Subcutaneous abdominal adipose tissue (tissue), 5 donors: ENCODE data around the gene OR6C65.

Experiments
- H3K27ac ChIP-seq: one replicate; pipeline ENCODE4 v1.7.0; 2013; ENCODE audit warnings: low read depth, mild to moderate bottlenecking, inconsistent platforms, low read length, moderate library complexity
- H3K27me3 ChIP-seq, 5 donors: one replicate each; pipeline ENCODE4 v1.7.0; 2013; ENCODE audit warnings: low read length in 5 of 5, inconsistent platforms in 1 of 5; ENCODE audit not compliant: control insufficient read depth in 5 of 5, insufficient read depth in 4 of 5
- H3K36me3 ChIP-seq, 5 donors: one replicate each; pipeline ENCODE4 v1.7.0; 2013; ENCODE audit warnings: low read length in 5 of 5; ENCODE audit not compliant: control insufficient read depth in 5 of 5, insufficient read depth in 5 of 5
- H3K4me1 ChIP-seq, 5 donors: one replicate each; pipeline ENCODE4 v1.7.0; 2013; ENCODE audit warnings: low read length in 5 of 5, mild to moderate bottlenecking in 3 of 5, moderate library complexity in 1 of 5; ENCODE audit not compliant: control insufficient read depth in 5 of 5, insufficient read depth in 5 of 5
- H3K4me3 ChIP-seq, 5 donors: one replicate each; pipeline ENCODE4 v1.7.0; 2013; ENCODE audit warnings: low read length in 5 of 5, low read depth in 1 of 5
- H3K9ac ChIP-seq, 5 donors: one replicate each; pipeline ENCODE4 v1.7.0; 2013; ENCODE audit warnings: low read length in 5 of 5, mild to moderate bottlenecking in 4 of 5, moderate library complexity in 3 of 5
- H3K9me3 ChIP-seq, 5 donors: one replicate each; pipeline ENCODE4 v1.7.0; 2013; ENCODE audit warnings: low read length in 5 of 5; ENCODE audit not compliant: control insufficient read depth in 5 of 5
- donor health status: healthy.
- donor health status: healthy.
- donor health status: healthy.
- donor health status: healthy.
- donor health status: healthy.

Gene OR6C65

DNA sequence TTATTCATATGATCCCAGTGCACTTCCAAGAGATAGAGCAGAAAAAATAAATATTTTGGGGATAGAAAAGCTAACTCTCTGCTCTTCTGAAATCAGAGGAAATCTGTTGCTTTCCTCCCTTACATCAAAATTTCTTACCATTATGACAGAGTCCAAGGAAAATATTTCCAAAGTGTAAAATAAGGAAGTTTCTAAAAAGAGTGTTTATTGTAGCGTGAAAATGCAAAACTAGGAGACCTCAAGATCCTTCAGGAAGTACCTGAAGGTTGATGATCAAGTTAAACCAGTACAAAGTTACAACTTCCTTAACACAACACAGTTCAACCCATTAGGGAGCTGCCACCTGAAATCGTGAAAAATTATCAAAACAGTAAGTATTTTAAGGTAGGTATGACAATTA is 43.4 kb downstream of the OR6C65 start, which contains the start of gene OR6C2:
Gene OR6C2, plus strand, starts transcription at position 301 of the 400 bp plus-strand sequence. CDS start 8,138 bp downstream, outside the sequence.
- Histone ChIP-seq H3K4me3 (no peak within 1 kb of the TSS), H3K9ac (no peak within 1 kb of the TSS), H3K36me3 (no peaks in the 10 kb centered on the region), H3K27ac (no peak within 1 kb of the TSS), H3K4me1 (no peaks in the 10 kb centered on the region), H3K9me3 (peaks cover 0 to 5% (median 4%) of the 10 kb centered on the region in 5 donors), H3K27me3 (no peaks in the 10 kb centered on the region)

DNA sequence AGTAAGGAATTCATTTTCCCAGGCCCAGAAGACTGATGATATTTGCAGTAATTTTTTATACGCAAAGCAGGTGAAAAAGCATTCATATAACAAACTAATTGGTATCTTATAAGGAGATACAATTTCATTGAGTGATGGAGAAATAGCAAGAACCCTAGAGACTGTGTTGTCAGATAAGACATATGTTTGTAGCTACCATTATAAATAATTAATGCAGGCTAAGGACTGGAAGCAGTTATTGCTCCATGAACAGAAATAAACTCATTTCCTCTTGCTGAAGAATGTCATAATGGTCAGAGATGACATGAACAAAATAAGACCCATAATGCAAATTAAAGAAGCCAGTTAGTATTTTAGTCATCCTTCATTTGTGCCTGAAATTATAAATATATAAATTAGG is 45.0 kb downstream of the OR6C65 start:
- peaks cover 0 to 5% (median 2%) of the 10 kb centered on the region in 5 donors for H3K9me3 ChIP-seq
- no peaks in the 10 kb centered on the region for H3K4me1 ChIP-seq
- H3K4me3 ChIP-seq: no peak overlapping the region
- H3K9ac ChIP-seq: no peak overlapping the region
- H3K27ac ChIP-seq: no peak overlapping the region
- no peaks in the 10 kb centered on the region for H3K27me3 ChIP-seq
- H3K36me3 ChIP-seq: no peaks in the 10 kb centered on the region

GRCh38 chr12:55446326-55446725 is 46.0 kb downstream of the OR6C65 start:
- Histone ChIP-seq H3K27me3 (no peaks in the 10 kb centered on the region), H3K27ac (no peak overlapping the region), H3K9me3 (peaks cover 0 to under 1% (median 0%) of the 10 kb centered on the region in 5 donors), H3K36me3 (no peaks in the 10 kb centered on the region), H3K4me3 (no peak overlapping the region), H3K9ac (no peak overlapping the region), H3K4me1 (no peaks in the 10 kb centered on the region)

- no peak overlapping the region for H3K9ac ChIP-seq
- H3K4me3 ChIP-seq: no peak overlapping the region
- no peaks in the 10 kb centered on the region for H3K27me3 ChIP-seq
- no peaks in the 10 kb centered on the region for H3K4me1 ChIP-seq
- no peak overlapping the region for H3K27ac ChIP-seq
- H3K36me3 ChIP-seq: no peaks in the 10 kb centered on the region
- no peaks in the 10 kb centered on the region for H3K9me3 ChIP-seq
Measured at GRCh38 chr12:55448825-55449224, 48.5 kb downstream of the OR6C65 start.
